GM18868 (cell line): ENCODE data around the gene BNIP3.
"Not testable (repeated sequence)": the region's sequence is repeated elsewhere in the genome, so short reads cannot be mapped to it uniquely, and the experiment has no call there.

Experiments used
- ATAC-seq: cut with Tn5 transposase; IDR thresholded peaks from one replicate; pipeline ENCODE4 v1.9.1; 2021; ENCODE audit warnings: mild to moderate bottlenecking, moderate library complexity; ENCODE audit not compliant: unreplicated experiment

The BNIP3 gene

DNA sequence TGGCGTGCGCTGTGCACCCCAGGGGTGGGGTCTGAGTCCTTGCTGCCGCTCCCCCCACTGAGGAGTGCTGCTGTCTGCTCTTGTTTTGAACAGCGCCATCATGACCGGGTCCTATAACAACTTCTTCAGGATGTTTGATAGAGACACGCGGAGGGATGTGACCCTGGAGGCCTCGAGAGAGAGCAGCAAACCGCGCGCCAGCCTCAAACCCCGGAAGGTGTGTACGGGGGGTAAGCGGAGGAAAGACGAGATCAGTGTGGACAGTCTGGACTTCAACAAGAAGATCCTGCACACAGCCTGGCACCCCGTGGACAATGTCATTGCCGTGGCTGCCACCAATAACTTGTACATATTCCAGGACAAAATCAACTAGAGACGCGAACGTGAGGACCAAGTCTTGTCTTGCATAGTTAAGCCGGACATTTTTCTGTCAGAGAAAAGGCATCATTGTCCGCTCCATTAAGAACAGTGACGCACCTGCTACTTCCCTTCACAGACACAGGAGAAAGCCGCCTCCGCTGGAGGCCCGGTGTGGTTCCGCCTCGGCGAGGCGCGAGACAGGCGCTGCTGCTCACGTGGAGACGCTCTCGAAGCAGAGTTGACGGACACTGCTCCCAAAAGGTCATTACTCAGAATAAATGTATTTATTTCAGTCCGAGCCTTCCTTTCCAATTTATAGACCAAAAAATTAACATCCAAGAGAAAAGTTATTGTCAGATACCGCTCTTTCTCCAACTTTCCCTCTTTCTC is 26.0 kb downstream of the BNIP3 start:
- ATAC-seq = no peak

DNA sequence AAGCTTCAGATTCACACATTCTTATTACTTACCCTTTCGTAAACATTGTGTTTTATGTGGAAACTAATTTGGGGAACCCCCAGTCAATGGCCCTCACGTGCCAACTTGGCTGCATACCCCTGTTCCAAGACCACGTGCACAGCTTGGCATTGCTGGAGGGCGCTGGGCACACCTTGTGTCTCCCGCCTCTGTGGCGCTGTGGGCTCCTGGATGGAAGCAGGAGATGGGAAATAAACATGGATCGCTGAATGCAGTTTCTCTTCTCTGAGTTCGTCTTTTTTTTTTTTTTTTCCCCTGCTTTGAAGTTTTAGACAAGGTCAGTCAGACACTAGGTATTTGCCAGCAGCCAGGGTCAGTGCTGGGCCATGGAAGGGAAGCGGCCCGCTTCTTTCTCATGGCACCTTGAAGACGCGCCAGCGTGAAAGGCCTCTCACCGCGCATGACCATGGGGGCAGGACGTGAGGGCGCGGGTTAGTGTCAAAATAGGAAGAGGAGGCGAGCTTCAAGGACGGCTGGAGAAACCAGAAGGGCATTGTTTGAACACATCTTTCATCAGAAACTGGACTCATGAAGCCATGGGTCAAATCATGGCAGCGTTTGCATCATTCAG is 27.3 kb downstream of the BNIP3 start:
- ATAC-seq = no peak

DNA sequence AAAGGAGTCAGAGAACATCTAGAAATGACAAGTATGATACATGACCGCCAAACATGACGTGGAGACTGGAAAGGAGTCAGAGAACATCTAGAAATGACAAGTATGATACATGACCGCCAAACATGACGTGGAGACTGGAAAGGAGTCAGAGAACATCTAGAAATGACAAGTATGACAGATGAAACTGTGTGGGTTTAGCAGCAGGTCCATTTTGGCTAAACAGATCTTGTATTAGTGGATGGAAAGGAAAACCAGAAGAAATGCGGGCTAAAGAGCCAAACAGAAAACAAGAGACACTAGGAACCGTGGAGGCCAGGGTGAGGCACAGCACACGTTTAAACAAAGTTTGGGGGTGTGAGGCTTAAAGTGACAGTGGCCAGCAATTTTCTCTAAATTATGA is 31.8 kb downstream of the BNIP3 start:
- not testable (repeated sequence) for ATAC-seq

DNA sequence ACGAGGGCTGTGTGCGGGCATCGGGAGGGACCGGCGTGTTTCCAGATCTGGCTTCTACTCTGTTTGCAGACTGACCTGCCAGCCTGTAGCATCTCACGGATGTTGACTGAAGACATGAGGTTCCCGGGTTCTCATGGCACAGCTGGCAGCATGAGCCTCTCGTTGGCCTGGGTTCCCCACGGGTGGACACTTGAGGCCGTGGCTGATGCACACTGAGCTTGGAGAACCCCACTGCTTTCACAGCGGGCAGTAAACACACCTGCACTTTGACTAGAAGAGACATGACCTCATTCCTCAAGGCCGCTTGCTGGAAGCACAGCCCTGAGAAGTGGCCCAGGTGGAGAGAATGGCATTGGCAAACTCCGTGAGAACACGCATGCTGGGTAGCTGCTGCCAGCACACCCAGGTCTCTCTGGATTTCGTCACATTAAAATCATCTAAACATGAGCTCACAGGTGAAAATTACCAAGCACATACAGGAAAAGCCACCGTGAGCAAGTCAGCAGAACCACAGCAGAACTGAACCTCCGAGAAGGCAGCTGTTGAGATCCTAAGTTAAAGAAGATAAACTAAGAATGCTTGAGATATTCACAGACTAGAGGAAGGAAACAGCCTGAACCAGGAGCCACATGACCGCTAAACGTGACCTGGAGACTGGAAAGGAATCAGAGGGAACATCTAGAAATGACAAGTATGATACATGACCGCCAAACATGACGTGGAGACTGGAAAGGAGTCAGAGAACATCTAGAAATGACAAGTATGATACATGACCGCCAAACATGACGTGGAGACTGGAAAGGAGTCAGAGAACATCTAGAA is 32.5 kb downstream of the BNIP3 start:
- no peak for ATAC-seq

DNA sequence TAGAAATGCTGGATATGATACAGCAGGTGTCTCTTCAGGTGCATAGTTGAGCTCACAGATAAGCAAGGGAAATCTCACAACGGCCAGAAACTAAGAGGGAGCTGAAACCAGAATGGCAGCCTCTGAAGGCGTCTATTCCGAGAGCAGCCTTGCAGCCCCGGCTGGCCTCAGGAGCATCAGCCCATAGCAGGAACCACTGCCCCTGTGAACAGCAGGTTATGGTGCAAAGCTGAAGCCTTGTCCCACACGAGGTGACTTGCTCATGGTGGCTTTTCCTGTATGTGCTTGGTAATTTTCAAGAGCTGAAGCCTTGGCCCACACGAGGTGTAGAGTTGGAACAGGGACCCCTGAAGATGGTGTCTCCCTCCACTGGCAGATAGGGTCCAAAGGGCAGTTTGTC is 33.2 kb downstream of the BNIP3 start:
- no peak for ATAC-seq

DNA sequence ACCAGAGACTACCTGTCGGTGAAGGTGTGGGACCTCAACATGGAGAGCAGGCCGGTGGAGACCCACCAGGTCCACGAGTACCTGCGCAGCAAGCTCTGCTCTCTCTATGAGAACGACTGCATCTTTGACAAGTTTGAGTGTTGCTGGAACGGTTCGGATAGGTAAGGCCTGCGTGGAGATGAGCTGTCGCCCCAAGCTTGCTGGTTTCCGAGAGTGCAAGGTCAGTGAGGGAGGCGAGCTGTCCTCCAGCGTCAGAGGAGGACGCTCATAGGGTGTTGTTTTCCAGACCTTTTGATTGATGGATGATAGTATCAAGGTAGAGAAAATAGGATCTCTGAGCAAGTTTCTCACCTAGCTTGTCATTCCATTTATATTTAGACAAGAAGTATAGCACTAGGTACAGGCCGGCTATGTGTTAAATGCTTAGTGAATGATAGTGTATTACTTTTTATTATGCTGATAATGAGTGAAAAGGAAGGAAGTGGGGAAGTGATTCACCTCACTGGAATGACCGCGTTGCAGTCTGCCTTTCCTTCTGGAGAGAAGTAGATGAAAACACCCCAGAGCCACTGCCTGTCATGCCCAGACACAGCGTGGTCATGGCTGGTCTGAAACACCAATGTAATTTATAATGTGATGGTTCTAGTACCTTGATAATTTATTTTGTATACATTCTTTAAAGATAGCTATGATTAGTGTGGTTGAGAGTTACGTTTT is 33.9 kb downstream of the BNIP3 start:
- ATAC-seq = no peak

DNA sequence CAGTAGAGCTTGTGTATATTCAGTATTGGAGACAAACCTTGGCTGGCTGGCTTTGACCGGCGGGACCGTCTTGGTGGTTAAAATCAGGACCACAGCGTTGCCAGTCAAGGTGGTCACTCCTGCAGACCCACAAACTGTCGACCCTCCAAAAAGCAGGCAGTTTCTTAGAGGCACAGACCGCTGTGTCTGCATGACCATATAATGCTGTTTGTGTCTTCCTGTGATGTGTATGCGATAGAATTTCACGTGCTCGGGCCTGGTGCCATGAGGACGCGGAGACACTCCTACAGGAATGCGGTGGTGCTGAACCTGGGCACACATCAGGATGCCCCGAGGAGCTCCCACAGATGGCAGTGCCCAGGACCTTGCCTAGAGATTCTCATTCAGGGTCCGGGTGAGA is 34.8 kb downstream of the BNIP3 start:
- ATAC-seq = no peak

DNA sequence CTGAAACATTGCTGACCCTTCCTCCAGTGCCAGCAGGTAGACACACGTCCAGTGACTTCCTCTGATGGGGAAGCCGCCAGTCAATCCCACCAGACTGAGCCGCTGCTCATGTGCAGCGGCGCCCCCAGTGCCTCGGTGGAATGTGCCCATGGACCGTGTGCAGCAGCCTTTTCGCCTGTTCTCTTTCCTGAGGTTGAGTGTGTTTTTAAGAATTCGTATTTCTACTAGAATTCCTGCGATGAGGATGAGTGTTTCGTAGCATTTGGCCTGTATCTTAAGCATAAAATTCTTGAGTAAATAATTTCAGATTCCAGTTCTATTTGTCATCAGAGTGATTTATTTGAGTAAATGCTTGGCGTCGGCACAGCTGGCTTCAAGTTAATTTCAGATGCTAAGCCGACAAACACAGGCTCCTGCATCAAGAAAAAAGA is 35.4 kb downstream of the BNIP3 start:
- no peak for ATAC-seq

DNA sequence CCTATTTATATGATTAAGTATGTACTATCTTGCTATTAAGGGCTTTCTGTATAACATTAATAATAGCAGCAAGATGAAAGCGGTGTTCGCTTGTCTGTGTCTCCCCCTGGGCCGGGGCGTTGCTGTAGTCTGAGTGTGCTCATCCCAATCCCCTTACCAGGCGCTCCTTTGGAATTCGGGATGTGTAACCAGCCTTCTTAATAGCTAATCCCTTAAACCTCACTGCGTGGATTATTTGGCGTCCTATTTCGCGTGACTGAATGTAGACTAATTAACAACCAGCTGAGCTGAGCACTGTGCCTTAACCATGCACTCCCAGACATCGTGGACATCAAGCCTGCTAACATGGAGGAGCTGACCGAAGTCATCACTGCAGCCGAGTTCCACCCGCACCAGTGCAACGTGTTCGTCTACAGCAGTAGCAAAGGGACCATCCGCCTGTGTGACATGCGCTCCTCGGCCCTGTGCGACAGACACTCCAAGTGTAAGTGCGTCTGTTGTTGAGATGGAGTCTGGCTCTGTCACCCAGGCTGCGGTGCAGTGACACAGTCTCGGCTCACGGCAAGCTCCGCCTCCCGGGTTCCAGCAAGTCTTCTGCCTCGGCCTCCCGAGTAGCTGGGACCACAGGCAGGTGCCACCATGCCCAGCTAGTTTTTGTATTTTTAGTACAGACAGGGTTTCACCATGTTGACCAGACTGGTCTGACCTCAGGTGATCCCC is 36.6 kb downstream of the BNIP3 start:
- no peak for ATAC-seq

DNA sequence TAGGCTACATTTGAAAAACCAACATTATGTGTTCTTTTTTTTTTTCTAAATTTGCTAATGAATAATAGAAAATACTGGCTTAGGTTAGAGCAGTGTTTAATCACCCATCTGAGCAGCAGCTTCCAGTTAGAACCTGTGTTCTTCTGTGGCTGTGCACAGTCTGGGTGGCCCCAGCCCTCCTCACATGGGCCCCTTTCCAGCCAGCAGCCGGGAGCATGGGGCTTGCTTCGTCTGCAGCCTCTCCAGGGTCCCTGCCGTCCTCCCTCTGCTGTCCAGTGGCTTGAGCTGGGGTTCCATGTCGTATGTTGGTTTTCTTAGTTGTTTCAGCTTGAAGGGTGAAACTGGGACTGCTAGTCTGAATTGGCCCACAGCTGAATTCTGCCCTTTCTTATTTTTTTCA is 37.3 kb downstream of the BNIP3 start:
- ATAC-seq = no peak

DNA sequence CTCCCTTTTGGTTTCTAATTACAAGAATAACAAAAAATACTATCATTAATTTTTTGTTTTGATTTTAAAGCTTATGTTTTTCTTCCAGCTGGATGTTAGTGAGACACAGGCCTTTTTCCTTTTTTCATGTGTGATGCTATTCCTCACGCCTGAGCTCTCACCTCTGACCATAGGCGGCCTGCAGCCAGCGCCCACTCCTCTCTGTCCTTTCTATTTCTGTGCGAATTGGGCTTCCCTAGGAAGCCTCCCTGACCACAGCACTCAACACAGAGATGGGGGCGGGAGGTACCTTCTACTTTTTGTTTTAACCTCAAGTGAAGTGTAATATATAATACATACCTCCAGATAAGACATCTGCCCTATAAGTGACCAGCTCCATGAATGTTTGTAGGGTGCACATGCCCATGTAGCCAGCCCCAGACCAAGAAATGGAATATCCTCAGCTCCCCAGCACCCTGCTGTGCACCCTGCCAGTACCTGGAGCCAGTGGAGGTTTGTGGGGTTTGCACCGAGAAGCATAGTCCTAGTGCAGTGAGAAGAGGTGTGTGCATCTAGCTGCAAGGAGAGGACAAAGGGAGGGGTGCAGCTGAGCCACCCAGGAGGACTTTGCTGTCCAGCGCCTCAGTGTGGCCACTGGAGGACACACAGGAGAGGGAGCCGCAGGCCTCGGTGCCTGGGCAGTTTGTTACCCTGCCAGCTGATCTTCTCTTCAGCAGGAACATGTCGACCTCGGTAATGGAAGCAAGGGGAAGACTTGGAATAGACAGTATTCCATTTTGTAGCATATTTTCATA is 38.5 kb downstream of the BNIP3 start:
- ATAC-seq = no peak

DNA sequence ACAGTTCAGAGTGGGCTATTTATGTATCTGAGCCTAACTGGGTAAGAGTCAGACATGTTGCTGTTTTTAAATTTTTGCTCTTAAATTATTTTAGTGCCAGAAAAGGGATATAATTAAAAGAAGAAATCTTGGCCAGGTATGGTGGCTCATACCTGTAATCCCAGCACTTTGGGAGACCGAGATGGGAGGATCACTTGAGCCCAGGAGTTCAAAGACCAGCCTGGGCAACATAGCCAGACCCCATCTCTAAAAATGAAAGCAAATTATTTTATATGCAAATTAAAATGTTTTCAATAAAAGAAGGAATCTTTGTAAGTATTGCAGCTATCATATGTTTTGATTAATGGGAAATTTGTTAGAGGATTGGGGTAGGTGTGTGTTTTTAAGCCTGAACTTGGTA is 39.3 kb downstream of the BNIP3 start:
- ATAC-seq = no peak

DNA sequence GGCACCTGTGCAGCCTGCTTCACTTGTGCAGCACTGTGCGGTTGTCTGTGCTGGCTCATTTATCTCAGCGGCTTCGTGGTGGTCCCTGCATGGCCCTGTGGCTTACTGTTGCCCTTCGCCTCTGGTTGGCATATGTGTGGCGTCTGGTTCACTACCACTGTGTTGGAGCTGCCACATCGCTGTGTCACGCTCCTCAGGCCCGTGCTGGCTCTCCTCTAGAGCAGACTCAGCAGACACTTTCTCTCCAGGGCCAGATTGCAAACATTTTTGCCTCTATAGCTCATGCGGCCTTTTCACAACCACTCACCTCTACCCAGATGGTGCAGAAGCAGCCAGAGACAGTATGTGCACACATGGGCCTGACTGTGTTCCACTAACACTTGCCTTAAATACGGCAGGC is 43.0 kb downstream of the BNIP3 start:
- ATAC-seq = no peak

DNA sequence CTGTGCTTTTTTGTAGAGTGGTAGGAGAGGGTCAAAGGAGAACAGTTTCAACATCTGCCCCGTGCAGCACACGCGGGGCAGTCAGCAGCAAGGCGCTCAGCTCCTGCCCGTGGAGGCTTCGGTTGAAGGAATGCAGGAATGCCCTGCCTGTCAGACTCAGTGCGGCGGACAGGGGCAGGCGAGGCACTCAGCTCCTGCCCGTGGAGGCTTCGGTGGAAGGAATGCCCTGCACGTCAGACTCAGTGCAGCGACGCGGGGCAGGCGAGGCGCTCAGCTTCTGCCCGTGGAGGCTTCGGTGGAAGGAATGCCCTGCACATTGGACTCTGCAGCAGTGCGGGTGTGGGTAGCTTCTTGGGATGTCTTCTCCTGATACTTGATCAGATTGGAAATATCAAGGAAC is 43.9 kb downstream of the BNIP3 start:
- no peak for ATAC-seq

DNA sequence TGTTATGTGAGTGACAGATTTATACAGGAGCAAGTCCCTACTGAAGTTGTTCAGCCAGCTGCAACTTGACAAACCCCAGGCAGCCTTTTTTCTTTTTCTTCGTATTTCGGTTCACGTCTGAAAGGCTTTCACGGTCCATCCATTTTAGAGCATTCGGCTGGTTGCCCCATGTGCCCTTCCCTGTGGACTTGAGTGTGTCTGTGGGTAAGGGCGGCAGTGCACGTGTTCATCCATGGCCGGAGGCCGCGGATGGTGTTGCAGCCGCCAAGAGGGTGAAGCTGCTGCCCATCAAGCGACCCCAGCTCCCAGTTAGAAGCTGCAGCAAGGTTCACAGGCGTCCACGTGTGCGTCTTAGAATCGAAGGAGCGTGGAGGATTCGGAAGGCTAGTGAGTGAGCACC is 45.0 kb downstream of the BNIP3 start:
- ATAC-seq = no peak

DNA sequence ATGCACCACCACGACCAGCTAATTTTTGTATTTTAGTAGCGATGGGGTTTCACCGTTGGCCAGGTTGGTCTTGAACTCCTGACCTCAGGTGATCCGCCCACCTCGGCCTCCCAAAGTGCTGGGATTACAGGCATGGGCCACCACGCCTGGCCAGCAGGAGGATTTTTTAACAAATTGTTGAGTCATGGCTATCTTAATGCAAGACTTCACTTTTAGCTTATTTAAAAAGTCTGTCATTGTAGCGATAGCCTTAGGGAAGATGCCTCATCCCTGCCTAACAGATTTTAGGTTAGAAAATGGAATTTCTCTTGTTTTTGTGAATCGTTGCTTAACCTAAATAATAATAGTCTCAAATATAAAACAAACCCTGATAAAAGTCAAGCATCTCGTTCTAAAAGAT is 45.4 kb downstream of the BNIP3 start:
- no peak for ATAC-seq

DNA sequence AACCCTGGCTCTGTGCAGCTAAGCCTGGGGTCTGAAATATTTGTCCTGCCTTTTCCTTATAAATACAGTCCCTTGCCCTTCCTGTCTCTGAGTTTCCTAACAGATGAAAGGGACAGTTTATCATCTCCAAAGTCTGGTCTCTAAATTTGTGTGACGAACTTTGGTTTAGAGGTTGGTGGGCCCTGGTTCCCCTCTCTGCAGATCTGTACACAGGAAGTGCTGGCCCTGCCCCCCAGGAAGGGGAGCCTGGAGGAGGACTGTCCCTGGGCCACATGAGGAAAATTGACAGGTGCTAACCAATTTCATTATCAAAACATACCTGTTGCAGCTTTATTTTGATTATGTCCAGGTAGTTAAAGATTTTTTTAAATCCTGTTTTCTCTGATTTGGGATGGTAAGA is 46.5 kb downstream of the BNIP3 start:
- no peak for ATAC-seq

DNA sequence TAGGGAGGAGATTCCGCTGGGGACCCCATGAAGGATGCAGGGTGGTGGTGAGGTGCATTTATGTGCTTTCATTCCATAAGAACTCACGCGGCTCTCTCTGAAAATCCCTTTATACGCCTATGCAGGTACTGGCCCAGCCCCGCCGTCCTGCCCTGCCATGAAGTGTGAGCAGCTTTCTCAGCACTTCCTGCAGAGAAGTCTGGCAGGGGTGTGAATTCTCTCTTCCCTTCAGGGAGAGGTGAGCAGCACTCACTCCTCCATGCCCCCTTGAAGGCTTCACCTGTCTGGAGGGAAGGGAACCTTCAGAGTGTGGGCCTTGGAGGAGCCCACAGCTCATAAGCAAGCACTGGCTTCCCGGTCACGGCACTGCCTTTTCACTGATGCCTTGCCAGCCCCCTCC is 47.0 kb downstream of the BNIP3 start:
- no peak for ATAC-seq

DNA sequence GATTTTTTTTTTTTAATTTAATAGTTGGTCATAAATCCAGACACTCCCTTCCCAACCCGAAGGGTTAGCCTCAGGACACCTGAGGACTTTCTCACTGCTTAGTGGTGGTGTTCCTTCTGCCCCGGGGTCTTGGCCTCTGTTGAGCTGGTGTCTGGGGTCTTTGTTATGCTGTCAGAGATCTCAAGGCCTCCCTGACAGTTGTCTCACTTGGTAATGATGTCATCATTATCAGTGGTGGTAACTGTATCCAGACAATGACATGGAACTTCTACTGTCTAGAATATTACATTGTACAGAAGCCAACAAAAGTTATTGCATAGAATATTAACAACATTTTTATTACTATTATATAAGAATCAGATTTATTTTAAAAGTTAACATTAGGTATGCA is 48.0 kb downstream of the BNIP3 start:
- no peak for ATAC-seq
